ENCODE data around the gene PDXK.
A peak's percentile ranks its signal among the peaks of the same experiment; 100 is the strongest.
"Not testable (repeated sequence)": the region's sequence is repeated elsewhere in the genome, so short reads cannot be mapped to it uniquely, and the experiment has no call there.

The PDXK gene

DNA sequence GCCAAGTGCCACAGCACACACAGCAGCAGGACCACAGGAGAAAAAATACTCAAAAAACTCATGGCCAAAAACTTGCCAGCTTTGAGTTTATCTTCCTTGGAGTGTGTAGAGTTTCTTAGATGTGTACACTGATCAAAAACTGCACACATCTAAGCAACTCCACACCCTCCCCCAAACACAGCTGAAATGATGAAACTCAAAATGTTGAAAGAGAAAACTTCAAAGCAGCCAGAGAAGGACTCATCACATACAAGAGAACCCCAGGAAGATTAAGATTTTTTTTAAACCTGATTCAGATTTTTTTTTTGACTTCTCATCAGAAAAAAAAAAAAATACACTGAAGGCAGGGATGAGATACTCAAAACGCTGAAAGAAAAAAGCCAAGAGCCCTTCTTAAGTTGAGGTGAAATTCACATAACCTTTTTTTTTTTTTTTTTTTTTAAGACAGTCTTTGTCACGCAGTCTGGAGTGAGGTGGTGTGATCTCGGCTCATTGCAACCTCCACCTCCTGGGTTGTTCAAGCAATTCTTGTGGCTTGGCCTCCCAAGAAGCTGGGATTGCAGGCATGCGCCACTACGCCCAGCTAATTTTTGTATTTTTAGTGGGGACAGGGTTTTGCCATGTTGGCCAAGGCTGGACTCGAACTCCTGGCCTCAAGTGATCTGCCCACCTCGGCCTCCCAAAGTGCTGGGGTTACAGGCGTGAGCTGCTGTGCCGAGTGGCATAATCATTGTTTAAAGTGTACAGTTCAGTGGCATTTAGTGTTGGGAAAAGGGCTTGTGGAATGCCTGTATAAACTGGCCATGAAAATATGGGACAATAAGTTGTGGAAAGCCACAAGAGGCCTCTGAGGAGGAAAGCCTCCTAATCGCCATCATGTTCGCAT is 20.9 kb upstream of the PDXK start:
- DNase-seq, result no peak

DNA sequence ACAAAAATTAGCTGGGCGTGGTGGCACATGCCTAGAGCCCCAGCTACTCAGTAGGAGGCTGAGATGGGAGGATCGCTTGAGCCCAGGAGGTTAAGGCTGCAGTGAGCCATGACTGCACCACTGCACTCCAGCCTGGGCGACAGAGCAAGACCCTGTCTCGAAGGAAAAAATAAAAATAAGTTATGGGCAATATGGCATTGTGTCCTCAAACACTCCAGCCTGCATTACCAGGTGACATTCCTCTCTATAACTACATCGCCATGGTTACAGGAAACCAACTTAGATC is 19.5 kb upstream of the PDXK start:
- DNase-seq, result not testable (repeated sequence)

DNA sequence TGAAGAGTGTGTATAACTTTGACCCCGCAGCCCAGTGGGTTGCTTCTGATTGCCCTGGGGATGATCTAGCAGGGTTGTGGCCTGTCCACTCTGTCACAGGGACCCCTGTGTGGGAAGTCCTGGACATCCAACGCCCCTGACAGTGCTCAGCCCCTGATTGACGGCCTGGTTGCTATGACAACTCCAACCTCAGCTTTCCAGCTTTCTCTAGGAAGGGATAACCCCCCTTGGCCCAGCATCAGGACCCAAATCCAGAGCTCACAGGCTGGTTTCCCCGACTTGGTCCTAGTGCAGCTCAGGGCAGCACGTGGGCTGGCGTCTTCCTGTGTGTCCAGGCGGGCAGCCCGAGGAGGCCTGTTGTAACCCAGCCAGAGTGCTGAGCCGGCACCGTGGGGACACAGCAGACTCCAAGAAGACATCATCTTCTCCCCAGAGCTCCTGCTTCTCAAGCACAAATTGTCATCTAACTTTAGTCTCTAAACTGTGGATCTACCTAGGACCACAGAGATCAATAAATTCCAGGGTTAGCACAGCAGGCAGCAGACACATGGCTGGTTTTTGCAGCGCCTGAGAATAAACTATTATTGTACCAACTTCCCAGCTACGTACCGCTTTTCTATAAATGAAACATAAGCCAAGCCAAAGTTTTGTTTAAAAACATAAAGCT is 18.9 kb upstream of the PDXK start:
- DNase-seq, result no peak

DNA sequence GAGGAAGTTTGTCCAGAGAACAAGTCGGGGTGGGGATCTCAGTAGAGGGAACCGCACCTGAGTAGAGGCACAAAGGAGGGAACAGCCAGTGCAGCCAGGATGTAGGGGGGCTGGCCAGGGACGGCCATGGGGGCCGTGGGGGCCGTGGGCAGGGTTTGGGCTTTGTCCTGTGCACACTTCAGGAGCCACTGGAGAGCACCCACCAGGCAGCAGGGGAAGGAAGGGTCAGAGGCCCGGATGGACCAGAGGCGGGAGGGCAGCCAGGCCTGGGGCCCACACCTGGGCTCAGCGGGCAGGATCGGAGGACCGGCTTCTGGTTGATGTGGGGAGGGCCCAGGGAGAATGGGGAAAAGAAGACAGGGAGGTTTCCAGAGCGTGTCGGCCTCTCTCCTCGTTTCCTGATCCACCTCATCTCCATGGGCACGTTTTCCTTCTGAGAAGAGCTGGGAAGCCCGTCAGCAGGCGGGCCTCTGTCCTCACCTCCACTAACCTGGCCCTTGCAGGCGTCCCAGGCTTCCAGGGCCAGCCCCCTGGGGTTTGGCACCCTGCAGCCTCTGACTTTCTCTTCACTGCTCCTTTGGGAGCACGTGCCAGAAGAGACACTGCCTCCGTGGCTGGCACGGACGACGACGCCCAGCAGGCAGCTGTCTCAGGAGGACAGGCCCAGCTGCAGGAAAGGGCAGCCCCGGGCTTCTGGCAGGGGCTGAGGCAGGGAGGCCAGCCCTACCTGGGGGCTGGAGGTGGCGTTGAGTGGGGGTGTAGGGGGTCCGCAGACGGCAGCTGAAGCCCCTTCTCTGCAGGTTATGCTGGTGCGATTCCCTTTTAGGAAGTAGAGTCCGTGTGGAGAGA is 16.8 kb upstream of the PDXK start:
- no peak for DNase-seq

DNA sequence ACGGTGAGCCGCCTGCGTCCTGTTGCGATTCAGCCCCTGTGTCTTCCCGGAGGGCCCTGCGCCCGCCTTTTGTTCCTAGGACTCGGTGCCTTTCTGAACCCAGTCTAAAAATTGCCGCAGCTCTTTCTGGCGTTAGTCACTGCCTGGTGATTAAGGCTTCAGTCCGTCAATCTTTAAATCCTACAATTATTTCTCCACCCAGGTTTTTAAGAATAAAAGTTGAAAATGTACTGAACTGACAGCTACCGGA is 16.2 kb upstream of the PDXK start:
- no peak for DNase-seq

DNA sequence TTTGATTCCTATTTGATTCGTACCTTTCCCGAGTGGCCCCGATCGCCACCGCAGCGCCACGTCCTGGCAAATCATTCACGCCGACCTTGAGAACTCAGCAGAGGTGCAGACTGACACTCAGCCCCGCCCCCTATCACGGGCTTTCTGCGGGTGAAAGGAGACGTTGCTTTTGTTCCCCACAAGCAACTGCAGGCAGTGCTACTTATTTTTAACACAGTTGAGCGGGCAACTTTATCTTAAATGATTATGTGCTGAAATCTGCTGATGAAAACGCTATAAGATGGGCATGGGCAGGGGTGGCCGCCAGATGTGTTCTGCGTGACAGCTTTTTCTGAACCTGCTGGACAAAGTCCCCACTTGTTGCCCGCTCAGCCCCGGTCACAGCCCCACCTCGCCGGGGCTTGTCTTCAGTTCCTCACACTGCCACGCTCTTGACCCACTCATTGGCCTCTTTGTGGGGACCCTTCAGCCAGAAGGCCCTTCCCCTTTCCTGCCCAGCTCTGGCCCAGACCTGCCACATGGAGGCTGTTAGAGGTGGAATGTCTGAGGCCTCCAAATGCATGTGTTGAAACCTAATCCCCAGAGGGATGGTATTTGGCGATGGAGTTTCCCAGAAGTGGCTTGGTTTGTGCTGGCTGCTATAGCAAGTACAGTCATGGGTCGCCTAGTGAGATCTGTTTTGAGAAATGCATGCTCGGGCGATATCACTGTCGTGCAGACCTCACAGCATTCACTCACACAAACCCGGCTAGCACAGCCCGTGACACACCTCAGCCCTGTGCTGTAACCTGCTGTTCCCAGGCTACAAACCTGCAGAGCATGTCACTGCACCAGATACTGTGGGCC is 15.7 kb upstream of the PDXK start:
- DNase-seq, result peak; percentile 16 to 39

DNA sequence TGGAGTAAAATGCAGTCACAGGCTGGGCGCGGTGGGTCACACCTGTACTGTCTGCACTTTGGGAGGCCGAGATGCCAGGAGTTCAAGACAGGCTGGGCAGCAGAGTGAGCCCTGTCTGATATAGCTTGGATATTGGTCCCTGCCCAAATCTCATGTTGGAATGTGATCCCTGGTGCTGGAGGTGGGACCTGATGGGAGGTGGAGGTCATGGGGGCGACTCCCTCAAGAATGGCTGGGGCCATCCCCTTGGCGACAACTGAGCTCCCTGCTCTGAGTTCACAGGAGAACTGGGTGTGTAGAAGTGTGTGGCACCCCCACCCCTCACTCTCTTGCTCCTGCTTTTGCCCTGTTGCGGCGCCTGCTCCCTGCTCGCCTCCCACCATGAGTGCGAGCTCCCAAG is 11.5 kb upstream of the PDXK start:
- DNase-seq, result no peak

DNA sequence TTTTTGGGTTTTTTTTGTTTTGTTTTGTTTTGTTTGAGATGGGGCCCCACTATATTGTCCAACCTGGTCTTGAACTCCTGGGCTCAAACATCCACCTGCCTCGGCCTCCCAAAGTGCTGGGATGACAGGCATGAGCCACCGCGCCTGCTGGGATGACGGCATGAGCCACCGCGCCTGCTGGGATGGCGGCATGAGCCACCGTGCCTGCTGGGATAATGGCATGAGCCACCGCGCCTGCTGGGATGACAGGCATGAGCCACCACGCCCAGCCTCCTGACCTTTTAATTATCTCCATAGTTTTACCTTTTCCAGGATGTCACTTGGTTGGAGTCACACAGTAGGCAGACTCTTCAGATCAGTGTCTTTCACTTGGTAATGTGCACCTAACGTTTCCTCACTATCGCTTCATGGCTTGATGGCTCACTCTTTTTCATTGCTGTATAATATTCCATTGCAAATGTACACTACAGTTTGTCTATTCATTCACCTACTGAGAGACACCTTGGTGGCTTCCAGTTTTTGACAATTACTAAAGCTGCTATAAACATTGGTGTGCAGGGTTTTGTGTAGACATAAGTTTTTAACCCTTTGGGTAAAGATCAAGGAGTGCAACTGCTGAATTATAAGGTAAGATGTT is 10.1 kb upstream of the PDXK start:
- DNase-seq, result no peak

DNA sequence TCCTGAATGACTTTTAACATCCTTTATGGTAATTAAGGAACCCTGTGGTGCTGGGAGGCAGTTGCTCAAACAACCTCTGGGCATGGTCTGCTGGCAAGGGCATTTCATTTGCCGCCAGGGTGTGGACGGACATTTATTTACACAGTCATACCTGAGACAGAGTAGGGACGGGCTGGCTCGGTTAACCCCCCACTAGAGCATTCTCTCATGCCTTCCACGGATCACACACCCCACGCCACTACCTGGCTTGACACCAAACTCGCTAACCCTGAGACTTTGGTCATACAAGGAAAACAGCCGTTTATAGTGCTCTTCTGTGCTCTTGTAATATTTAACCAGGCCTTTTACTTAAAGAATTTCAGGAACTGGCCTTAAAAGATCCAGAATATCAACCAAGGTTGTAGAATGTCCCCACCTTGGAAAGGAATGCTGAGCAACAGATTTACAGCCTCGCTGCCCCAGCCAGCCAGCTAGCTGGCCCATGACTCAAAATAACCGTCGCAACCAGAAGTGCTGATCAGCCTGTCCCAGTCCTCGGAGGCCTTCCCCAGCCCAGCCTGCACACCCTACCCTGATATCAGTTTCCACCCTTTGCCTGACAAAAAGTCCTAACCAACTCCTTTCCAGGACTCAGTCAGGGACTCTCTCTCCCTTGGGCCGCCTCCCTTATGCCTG is 6.5 kb upstream of the PDXK start:
- no peak for DNase-seq

DNA sequence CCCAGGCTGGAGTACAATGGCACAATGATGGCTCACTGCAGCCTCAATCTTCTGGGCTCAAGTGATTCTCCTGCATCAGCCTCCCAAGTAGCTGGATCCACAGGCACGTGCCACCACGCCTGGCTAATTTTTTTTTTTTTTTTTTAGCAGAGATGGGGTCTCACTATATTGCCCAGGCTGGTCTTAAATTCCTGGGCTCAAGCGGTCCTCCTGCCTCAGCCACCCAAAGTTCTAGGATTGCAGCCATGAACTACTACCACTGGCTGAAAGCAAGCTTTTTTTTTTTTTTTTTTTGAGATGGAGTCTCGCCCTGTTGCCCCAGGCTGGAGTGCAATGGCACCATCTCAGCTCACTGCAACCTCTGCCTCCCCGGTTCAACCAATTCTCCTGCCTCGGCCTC is 5.8 kb upstream of the PDXK start:
- not testable (repeated sequence) for DNase-seq

DNA sequence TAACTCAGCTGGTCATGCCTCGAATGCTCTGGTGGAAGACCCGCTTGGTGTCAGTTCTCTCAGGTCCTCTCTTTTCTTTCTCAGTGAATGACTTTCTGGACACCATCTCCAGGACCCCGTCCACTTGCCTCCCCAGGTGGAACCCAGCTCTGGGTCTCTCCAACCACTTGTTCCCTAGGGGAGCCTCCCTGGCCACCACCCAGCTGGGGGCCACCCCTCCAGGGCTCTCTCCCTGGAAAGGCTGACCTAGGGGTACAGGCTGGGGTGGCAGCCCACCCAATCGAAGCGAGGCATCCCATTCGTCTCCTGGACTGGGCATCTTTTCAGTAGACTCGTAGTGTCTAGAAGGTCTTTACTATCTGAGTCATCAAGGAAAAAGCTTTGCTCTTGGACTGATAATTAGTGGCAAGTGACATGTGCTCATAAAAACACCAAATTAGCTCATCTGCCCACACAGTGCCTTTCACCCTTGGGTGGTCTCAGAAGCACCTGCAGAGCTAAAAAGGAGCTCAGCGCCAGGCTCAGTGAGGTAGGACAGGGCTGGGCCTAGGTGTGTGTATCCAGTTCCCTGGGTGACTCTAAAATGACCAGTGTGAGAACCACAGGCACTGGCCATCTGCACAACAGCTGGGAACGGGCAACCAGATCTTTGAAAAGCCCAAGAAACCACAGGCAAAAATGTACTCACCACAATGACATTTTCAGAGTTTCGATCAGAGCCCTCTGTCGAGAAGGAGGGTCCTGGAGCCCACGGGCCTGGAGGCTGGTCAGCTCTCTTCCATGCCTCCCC is 2.4 kb upstream of the PDXK start:
- no peak for DNase-seq

DNA sequence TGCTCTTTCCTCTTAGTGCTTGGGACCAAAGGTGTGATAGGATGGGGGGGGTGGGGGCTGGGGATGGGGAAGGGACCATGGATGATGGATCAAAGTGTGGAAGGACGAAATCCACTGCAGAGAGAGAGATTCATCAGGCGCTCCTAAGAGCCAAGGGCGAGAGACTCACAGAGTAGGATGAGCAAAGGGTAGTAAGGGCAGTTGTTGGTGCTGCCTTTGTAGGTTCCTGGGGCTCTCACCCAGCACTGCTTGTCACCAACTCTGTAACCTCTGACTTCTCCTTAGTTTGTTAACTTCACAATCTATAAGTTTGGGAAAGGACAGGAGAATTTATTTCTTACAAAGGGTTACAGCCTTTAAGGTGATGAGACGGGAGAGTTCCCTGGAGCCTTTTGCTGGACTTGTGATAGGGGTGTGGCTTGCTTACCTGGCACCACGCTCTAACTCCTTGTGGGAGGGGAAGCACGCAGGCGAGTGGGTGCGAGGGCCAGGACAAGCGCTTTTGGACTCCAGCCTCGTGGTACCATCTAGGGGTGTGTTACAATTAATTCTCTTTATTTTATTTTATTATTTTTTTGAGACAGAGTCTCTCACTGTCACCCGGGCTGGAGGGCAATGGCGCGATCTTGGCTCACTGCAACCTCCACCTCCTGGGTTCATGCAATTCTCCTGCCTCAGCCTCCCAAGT is 1.6 kb upstream of the PDXK start:
- DNase-seq, result no peak

DNA sequence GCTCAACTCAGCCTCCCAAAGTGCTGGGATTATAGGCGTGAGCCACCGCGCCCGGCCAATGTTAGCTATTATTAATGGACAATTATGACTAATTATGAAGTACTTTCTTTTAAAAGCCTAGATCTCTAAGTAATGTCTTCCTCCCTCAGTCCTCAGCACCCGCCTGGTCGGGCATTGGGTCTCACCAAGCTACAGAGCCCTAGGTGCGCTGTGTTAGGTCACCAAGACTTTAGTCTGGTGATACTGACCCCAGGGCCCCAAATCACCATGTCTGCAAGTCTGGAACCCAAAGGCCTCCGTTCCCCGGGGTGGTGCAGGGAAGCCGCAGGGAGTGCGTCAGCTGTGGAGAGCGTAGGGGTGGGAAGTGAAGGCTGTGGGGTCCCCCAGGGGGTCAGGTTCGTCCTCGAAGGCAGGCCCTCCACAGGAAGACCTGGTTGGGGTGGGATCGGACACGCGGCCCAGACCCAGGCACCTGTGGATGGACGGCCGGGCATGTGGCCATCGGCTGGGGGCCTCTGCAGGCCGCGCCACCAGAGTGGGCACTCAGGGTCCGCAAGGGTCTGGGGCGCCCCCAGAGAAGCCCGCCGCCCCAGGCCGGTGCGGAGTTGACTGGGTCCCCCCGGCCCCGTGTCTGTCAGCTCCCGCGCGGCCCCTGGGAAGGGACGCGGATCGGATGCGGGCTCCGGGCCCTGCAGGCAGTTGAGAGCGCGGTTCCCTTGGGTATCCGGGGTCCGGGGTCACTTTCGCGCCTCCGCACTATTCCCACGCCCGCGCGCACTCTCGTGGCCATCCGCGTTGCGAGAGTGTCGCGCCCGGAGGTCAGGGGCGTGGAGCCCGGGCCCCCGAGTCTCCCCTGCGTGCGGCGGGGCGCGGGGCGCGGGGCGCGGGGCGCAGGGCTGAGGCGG is 710 bp upstream of the PDXK start:
- DNase-seq, result no peak

DNA sequence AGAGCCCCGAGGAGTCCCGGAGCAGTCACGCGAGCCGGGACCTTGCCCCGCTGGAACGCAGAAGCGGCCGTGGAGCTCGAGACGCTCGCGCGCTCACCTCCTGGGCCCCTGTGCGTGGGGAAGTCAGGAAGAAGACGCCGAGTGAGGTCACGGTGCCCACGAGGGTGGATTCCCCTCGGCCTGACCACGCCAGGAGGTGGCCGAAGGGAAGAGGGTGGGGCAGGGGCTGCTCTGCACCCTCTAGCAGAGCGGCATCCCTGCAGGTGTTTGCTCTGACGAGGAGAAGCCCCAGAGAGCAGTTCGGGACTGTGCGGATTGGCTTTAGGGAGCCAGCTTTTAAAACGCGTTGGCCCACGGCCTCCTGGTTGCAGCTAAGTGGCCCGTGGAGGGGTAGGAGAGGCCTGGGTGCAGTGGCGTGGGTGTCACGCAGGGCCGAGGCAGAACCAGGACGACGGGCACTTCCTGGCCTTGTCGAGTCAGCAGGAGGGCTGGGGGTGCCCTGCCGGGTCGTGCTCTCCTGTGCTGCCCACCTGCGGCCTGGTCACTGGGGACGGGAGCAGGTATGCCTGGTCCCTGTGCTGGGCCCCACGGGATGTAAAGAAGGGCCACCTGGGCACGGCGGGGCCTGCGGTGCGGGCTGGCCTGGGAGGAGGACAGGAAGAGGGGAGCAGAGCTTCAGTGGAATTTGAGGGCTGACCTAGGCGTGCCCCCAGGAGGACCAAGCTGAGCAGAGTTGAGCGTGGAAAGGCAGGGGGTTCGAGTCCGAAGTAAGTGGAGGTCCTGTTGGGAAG is 1.0 kb downstream of the PDXK start:
- peak in 1 of 2 donors; percentile 28 for DNase-seq

DNA sequence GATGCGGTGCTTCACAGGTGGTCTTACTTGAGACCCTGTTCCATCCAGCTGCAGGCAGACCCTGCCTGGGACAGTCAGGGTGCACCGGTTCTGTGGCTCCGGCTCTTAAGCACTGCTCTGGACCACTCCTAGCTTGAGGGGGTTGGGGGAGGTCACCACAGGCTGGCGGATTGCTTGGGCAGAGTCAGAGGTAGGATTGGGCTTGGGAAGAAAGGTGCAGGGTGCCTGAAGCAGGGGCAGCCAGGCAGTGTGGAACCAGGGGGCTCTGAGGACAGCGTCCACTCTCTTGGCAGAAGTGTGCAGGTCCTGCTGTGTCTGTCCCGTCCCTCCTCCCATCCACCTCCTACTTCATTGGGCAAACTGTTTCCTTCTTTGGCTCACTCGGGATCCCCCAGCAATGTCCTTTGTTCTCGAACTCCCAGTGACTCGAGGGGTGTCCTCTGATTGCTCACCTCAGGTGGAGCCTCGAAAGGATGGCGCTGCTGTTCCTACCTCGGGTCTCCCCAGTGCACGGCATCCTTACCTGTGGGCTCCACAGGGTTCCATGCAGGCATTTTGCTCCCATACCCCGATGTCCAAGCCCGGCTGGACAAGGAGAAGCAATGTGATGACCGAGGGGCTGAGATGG is 1.7 kb downstream of the PDXK start:
- no peak for DNase-seq

DNA sequence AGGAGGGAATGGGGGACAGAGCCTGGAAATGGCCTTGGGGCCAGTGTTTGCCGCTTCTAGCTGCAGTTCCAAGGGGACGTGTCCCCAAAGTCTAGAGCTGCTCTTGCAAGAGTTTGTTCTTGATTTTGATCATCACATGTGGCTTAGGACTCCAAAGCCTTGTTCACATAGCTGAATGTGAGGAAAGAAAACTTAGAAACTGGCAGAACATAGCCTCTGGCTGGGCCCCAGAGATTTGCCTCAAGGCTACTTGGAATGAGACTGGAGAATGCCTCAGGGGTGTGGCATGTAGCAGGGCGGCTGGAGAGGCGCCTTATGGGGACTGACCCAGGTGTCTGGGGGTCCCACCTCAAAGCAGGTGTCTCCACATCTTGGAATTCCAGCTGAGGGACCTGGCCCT is 2.3 kb downstream of the PDXK start:
- DNase-seq, result no peak

DNA sequence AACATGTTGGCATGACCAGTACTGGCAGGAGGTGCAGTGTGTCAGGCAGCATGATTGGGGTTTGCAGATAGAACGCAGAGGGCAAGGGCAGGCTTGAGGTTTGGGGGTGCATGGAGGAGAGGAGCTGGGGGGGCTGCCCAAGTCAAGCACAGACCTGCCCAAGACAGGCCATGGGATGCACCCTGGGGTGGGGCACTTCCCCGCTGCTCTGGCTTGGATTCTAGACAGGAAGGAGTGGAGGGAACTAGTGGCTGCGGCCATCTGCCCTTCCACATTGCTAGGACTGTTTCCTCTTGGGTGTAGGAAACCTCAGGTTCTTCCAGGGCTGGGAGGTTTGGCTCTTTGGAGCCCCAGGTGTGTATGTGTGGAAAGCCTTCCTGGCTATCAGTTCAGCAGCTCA is 3.0 kb downstream of the PDXK start:
- no peak for DNase-seq

DNA sequence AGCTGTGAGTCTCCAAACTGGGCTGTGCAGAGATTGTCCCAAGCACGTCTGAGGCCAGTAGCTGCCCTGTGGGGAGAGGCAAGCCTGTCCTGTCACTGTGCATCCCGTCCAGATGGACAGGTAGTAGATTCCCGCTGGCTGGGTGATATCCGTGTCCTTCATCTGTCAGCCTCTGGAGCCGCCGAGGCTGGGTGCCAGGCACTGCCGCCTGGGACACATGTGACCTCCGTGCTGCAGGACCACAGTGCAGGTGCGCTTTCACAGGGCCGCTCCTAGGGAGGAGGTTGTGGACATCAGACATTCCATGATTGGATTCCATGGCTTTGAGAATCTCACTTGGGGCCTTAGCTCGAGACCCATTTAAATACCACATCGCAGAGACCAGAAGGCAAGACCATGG is 4.7 kb downstream of the PDXK start:
- DNase-seq, result no peak
